K562 (cell line): Measurements from ENCODE around the gene HOXD12. TPM values are rescaled to one million over a fixed set of nuclear protein-coding genes. Genes with fewer than 3 reads are reported as not detected.

Experiments
- ATAC-seq: fragments of 200-7000 bp; cut with Tn5 transposase; 3 replicates; pipeline ENCODE4 v1.9.1; 2020; ENCODE audit warnings: moderate library complexity
- BruUV-seq: library from RNA; stranded (reverse); fragments of 400-500 nt; replicated peaks from 2 replicates; lab custom pipeline; 2021; lab: Mats Ljungman, UMichigan
- CTCF ChIA-PET: fragments of 300-600 bp; formaldehyde crosslinking; extraction: SDS; loops from one replicate; lab custom pipeline; 2021; ENCODE audit warnings: low intra/inter-chr PET ratio; lab: Yijun Ruan, JAX
- POLR2A ChIA-PET: fragments of 300-600, 350-650 bp; sonication (Branson Sonifier 250); formaldehyde crosslinking; extraction: SDS; loops from one replicate; lab custom pipeline; 2021; ENCODE audit warnings: antibody characterized with exemption, inconsistent platforms; lab: Yijun Ruan, JAX
- DNase-seq, 4 experiments: peaks; one replicate each; pipeline versions ENCODE4 v3.0.0 to v3.0.0-alpha.2; 2011 to 2018; ENCODE audit warnings: low spot score in 3 of 4, mixed read lengths in 3 of 4; ENCODE audit errors: extremely low read depth in 1 of 4
- FAIRE-seq: peaks from 2 replicates; lab custom pipeline; 2011; peaks lifted over from hg19 to GRCh38; lab: Jason Lieb, UNC
- H2AFZ ChIP-seq: 2 replicates; pipeline ENCODE4 v1.6.0; 2011; ENCODE audit warnings: low read depth, low read length, control low read depth, inconsistent platforms
- H3K27ac ChIP-seq: fragments of 200-600 bp; 3 replicates; pipeline ENCODE4 v1.8.0; 2011; ENCODE audit warnings: low read depth, mild to moderate bottlenecking, control low read depth, inconsistent platforms, low read length, moderate library complexity, mixed read lengths; ENCODE audit errors: extremely low read depth
- H3K27me3 ChIP-seq, 2 experiments: fragments of 300-600 bp in 1 of 2; 2 replicates in 1 of 2; 3 replicates in 1 of 2; pipeline versions ENCODE4 v1.6.0 to v1.8.0; 2011; ENCODE audit warnings: inconsistent platforms in 2 of 2, low read length in 2 of 2, mild to moderate bottlenecking in 1 of 2, mixed read lengths in 1 of 2, moderate library complexity in 1 of 2; ENCODE audit not compliant: control insufficient read depth in 2 of 2, insufficient read depth in 2 of 2
- H3K36me3 ChIP-seq: fragments of 300-600 bp; 3 replicates; pipeline ENCODE4 v1.8.0; 2011; ENCODE audit warnings: mild to moderate bottlenecking, low read length, inconsistent platforms; ENCODE audit not compliant: control insufficient read depth, insufficient read depth
- H3K4me1 ChIP-seq, 2 experiments: fragments of 200-600 bp in 1 of 2; replicated peaks in 1 of 2; 2 replicates in 1 of 2; 3 replicates in 1 of 2; pipeline versions ENCODE4 v1.5.1 to v1.8.0; 2011; ENCODE audit warnings: inconsistent platforms in 2 of 2, low read length in 2 of 2, mild to moderate bottlenecking in 1 of 2, mixed read lengths in 1 of 2, moderate library complexity in 1 of 2; ENCODE audit not compliant: control insufficient read depth in 2 of 2, insufficient read depth in 2 of 2
- H3K4me2 ChIP-seq: 2 replicates; pipeline ENCODE4 v1.6.1; 2011; ENCODE audit warnings: low read length, control low read depth, inconsistent platforms, mixed read lengths; ENCODE audit not compliant: insufficient read depth
- H3K4me3 ChIP-seq: fragments of 200-600 bp; sonication (generic), shearing (Covaris generic); 2 replicates; pipeline ENCODE4 v1.5.1; 2016; ENCODE audit warnings: control low read depth, inconsistent platforms
- H3K79me2 ChIP-seq: fragments of 200-600 bp; 3 replicates; pipeline ENCODE4 v1.8.0; 2011; ENCODE audit warnings: low read length, inconsistent platforms; ENCODE audit not compliant: control insufficient read depth, insufficient read depth
- H3K9ac ChIP-seq, 2 experiments: 2 replicates each; pipeline versions ENCODE4 v1.6.0 to v1.6.1; 2011; ENCODE audit warnings: low read depth in 2 of 2, low read length in 2 of 2, control low read depth in 1 of 2, inconsistent platforms in 1 of 2, mild to moderate bottlenecking in 1 of 2, mixed read lengths in 1 of 2; ENCODE audit not compliant: insufficient read depth in 1 of 2
- H3K9me1 ChIP-seq: one replicate; pipeline ENCODE4 v1.6.0; 2011; ENCODE audit warnings: inconsistent platforms, mild to moderate bottlenecking, low read length, moderate library complexity; ENCODE audit not compliant: control insufficient read depth, insufficient read depth
- H3K9me3 ChIP-seq: replicated peaks from 2 replicates; pipeline ENCODE4 v1.5.1; 2011; ENCODE audit warnings: low read depth, low read length, inconsistent platforms; ENCODE audit not compliant: control insufficient read depth, insufficient read depth
- H4K20me1 ChIP-seq: replicated peaks from 2 replicates; pipeline ENCODE4 v1.6.1; 2011; ENCODE audit warnings: low read length, inconsistent platforms, mixed read lengths; ENCODE audit not compliant: control insufficient read depth, insufficient read depth
- ARID3A ChIP-seq: IDR thresholded peaks from 2 replicates; pipeline ENCODE4 v1.6.1; 2012; ENCODE audit warnings: low read depth, low read length, improper control_type of control experiment, borderline replicate concordance
- BCLAF1 ChIP-seq, 2 experiments: fragments of 450-650 bp in 1 of 2; IDR thresholded peaks; 2 replicates each; pipeline ENCODE4 v1.6.1; 2011 to 2017; ENCODE audit warnings: low read depth in 2 of 2, antibody characterized with exemption in 1 of 2, borderline replicate concordance in 1 of 2, low read length in 1 of 2, mild to moderate bottlenecking in 1 of 2, mixed read lengths in 1 of 2; ENCODE audit not compliant: control insufficient read depth in 1 of 2
- JUN ChIP-seq, 2 experiments: sonication (generic) in 1 of 2; formaldehyde crosslinking in 1 of 2; IDR thresholded peaks; 2 replicates each; pipeline versions ENCODE4 v1.6.1 to v1.8.0; 2012 to 2022; ENCODE audit warnings: borderline replicate concordance in 2 of 2, mild to moderate bottlenecking in 2 of 2, improper control_type of control experiment in 1 of 2, low read depth in 1 of 2, low read length in 1 of 2, missing genetic modification reagents in 1 of 2
- SIN3B ChIP-seq: fragments of 450-650 bp; IDR thresholded peaks from 2 replicates; pipeline ENCODE4 v1.6.1; 2017; ENCODE audit warnings: low read depth, mild to moderate bottlenecking, moderate library complexity
- ZNF655 ChIP-seq: fragments of 250-450 bp; sonication (Bioruptor Pico); IDR thresholded peaks from 2 replicates; pipeline ENCODE4 v1.5.0; 2021
- whole genome bisulfite sequencing: fragments of 100-300 bp; shearing (Covaris generic); methylation state at CpG from one replicate; pipeline ENCODE4 v1.1.6; 2016; ENCODE audit warnings: low coverage, mixed read lengths; ENCODE audit not compliant: insufficient coverage; ENCODE audit errors: missing lambda C conversion rate; 5-methylcytosine and 5-hydroxymethylcytosine counted together
- in situ Hi-C: fragments of 300-500 bp; cut with MboI; formaldehyde crosslinking; loops from 4 replicates; pipeline ENCODE4 v1.15.0; 2018; ENCODE audit warnings: inconsistent platforms, mixed read lengths
- intact Hi-C: fragments of 100-400 bp; cut with micrococcal nuclease; formaldehyde crosslinking; loops from 2 replicates; pipeline ENCODE4 v1.14.2; 2022
- polyA plus RNA-seq, 8 experiments: library from polyadenylated mRNA; depleted of rRNA in 4 of 8; stranded (reverse) in 5 of 8; unstranded in 3 of 8; fragments of >200 nt; fragmentation: Nextera tagmentation in 2 of 8; fragmentation: Illumina TruSeq in 1 of 8; extraction: Ambion mirVana in 2 of 8; extraction: Trizol in 1 of 8; gene quantifications; 2 replicates each; pipeline versions ENCODE4 v1.2.1 to v1.2.3, GENCODE V29; 2011 to 2014; ENCODE audit warnings: inconsistent platforms in 1 of 8, missing spikeins in 1 of 8
- total RNA-seq, 7 experiments: library from RNA; depleted of rRNA in 6 of 7; stranded (reverse); fragments of >200 nt in 6 of 7; fragmentation: Illumina TruSeq in 2 of 7; extraction: Trizol in 2 of 7; gene quantifications; 2 replicates each; pipeline versions ENCODE4 v1.2.1 to v1.2.3, GENCODE V29; 2011 to 2021; ENCODE audit warnings: low replicate concordance in 1 of 7

The HOXD12 gene
- total and polyA plus RNA-seq, 9 of the 15 experiments (the other 6 are each of a cell fraction or from before 2014, with no cell fraction given): not detected

- in situ Hi-C loops: loop anchor here (5.0 to 25.0 kb wide), 2 partner anchors 737 to 1062 kb away; no protein-coding TSS in a partner anchor
- no peak for FAIRE-seq
- Histone ChIP-seq H3K9ac (no peak overlapping the region), H3K27ac (no peak overlapping the region), H3K4me3 (no peak overlapping the region), H3K9me1 (no peaks in the 10 kb centered on the region), H3K36me3 (no peaks in the 10 kb centered on the region), H3K27me3 (peaks cover 77 to 82% of the 10 kb centered on the region in 2 experiments), H2AFZ (no peak overlapping the region), H3K79me2 (no peaks in the 10 kb centered on the region), H3K9me3 (no peaks in the 10 kb centered on the region), H4K20me1 (peaks cover 14% of the 10 kb centered on the region; the same call in 1 of the 2 replicates), H3K4me1 (peaks cover 8 to 25% of the 10 kb centered on the region in 2 experiments), H3K4me2 (no peak overlapping the region)
- BruUV-seq: no TSS peak
- no peak for DNase-seq
- POLR2A ChIA-PET: no interaction called here
- intact Hi-C loops: loop anchor here (5.0 kb wide), 4 partner anchors 222 to 1352 kb away; no protein-coding TSS in a partner anchor
- 33% methylated on average over 30 of the region's 30 CpGs for WGBS
- CTCF ChIA-PET: no interaction called here
- ATAC-seq: no peak
- TF ChIP-seq SIN3B: no peak
- TF ChIP-seq BCLAF1 (IDR thresholded peaks at IDR 0.05; ENCODE audit: borderline replicate concordance in 1 of 2, control insufficient read depth in 1 of 2, low read depth in 2 of 2, low read length in 1 of 2): no peak
- no peak for TF ChIP-seq JUN (IDR thresholded peaks at IDR 0.05; ENCODE audit: borderline replicate concordance, low read depth, low read length)
- TF ChIP-seq JUN (CRISPR knock-in tag; IDR thresholded peaks at IDR 0.05; ENCODE audit: borderline replicate concordance): no peak
- no peak for TF ChIP-seq ZNF655 (CRISPR knock-in tag)
- no peak for TF ChIP-seq ARID3A
These were observed 352 bp upstream of the HOXD12 start for GRCh38 chr2:176099159-176099727.
